Fibroblast of pulmonary artery (primary cell): ENCODE measurements around the gene RASAL2.

ENCODE experiments used
- DNase-seq: peaks from one replicate; pipeline ENCODE4 v3.0.0-alpha.2; 2010; ENCODE audit warnings: low read depth
- H3K4me3 ChIP-seq: replicated peaks from 2 replicates; pipeline ENCODE4 v1.5.1; 2011; ENCODE audit warnings: low read depth, mild to moderate bottlenecking, control low read depth, low read length, moderate library complexity
- CTCF ChIP-seq: IDR thresholded peaks from 2 replicates; pipeline ENCODE4 v1.5.1; 2011; ENCODE audit warnings: mild to moderate bottlenecking, control low read depth, low read length, inconsistent platforms; ENCODE audit errors: missing control alignments

Gene RASAL2

GRCh38 chr1:178262120-178262500, 168.2 kb downstream of the RASAL2 start:
- peak; percentile 89 for DNase-seq
- H3K4me3 ChIP-seq = no peak overlapping the region
- TF ChIP-seq CTCF = no peak

- no peak for TF ChIP-seq CTCF
- DNase-seq = no peak
- no peak overlapping the region for H3K4me3 ChIP-seq
These were observed 169.4 kb downstream of the RASAL2 start for GRCh38 chr1:178263341-178263740.

- no peak for DNase-seq
- no peak for TF ChIP-seq CTCF
- no peak overlapping the region for H3K4me3 ChIP-seq
These were observed 172.2 kb downstream of the RASAL2 start for GRCh38 chr1:178266113-178266512.

GRCh38 chr1:178266619-178267066, 172.7 kb downstream of the RASAL2 start:
- H3K4me3 ChIP-seq = no peak overlapping the region
- DNase-seq = no peak
- TF ChIP-seq CTCF = no peak

GRCh38 chr1:178267646-178268094, 173.8 kb downstream of the RASAL2 start:
- no peak overlapping the region for H3K4me3 ChIP-seq
- peak; percentile 70 for DNase-seq

GRCh38 chr1:178271471-178271870, 177.6 kb downstream of the RASAL2 start:
- TF ChIP-seq CTCF = no peak
- no peak overlapping the region for H3K4me3 ChIP-seq
- DNase-seq = no peak

More at GRCh38 chr1:178267646-178268094, 173.8 kb downstream of the RASAL2 start:
- TF ChIP-seq CTCF = no peak

- no peak overlapping the region for H3K4me3 ChIP-seq
- no peak for TF ChIP-seq CTCF
- no peak for DNase-seq
These were observed 180.0 kb downstream of the RASAL2 start for GRCh38 chr1:178273707-178274410.
